NT2/D1 (cell line): ENCODE measurements around the gene LTBP2.

Experiments
- SUZ12 ChIP-seq: IDR thresholded peaks from 2 replicates; pipeline ENCODE4 v1.6.1; 2011; ENCODE audit not compliant: insufficient read length, insufficient read depth; ENCODE audit errors: extremely low read depth
- YY1 ChIP-seq: IDR thresholded peaks from 2 replicates; pipeline ENCODE4 v1.6.1; 2011; ENCODE audit not compliant: insufficient read length, insufficient read depth
- ZNF274 ChIP-seq: IDR thresholded peaks from 2 replicates; pipeline ENCODE4 v1.6.1; 2011; ENCODE audit warnings: mild to moderate bottlenecking, low read depth, low read length

DNA sequence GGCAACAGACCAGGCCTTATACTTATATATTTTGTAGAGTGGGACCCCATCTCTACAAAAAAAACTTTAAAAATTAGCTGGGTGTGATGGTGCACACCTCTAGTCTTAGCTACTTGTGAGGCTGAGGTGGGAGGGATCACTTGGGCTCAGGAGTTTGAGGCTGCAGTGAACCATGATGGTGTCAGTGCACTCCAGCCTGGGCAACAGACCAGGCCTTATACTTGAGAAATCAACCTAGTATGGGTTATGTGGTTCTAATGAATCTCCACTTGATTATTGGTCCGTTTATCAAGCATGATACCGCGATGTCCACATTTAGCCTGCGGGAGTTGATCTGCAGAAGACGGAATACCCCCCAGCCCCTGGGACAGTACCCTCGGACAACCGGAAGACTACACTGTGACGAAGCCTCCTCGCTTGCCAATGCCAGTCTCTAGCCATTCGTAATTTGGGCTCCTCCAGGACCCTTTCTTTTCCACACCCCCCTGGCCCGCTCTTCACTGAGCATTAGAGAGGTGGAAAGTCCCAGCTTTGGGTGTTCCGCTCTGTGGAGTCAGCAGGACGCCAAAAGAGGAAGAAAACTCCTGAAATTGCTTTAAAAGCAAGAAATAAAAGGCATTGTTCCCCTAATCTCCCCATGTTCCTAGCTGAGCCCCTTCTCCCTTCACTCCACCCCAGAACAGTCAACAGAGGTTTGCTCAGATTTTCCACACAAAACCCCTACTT is 19.4 kb downstream of the LTBP2 start:
- TF ChIP-seq ZNF274, result no peak
- no peak for TF ChIP-seq SUZ12
- no peak for TF ChIP-seq YY1
